Fibroblast of the aortic adventitia (primary cell): ENCODE data around the gene PSMG1. TPM values are rescaled to one million over a fixed set of nuclear protein-coding genes. Genes with fewer than 3 reads are reported as not detected.

Source experiments
- DNase-seq: peaks from one replicate; pipeline ENCODE4 v3.0.0-alpha.2; 2010; ENCODE audit warnings: low read depth
- H3K4me3 ChIP-seq: 2 replicates; pipeline ENCODE4 v1.5.1; 2011; ENCODE audit warnings: low read depth, mild to moderate bottlenecking, control low read depth, low read length, moderate library complexity
- CTCF ChIP-seq: IDR thresholded peaks from 2 replicates; pipeline ENCODE4 v1.5.1; 2011; ENCODE audit warnings: mild to moderate bottlenecking, low read length, control low read depth, inconsistent platforms; ENCODE audit not compliant: insufficient read depth
- total RNA-seq: library from RNA; depleted of rRNA; stranded (reverse); fragments of >200 nt; gene quantifications from 2 replicates; pipeline ENCODE4 v1.2.3, GENCODE V29; 2012; ENCODE audit warnings: low replicate concordance

The PSMG1 gene
- total RNA-seq, 1 donor: 91.1 TPM

GRCh38 chr21:39204134-39204533, 20.9 kb upstream of the PSMG1 start:
- DNase-seq: no peak
- TF ChIP-seq CTCF: peak; percentile 52
- H3K4me3 ChIP-seq: no peak overlapping the region

GRCh38 chr21:39198800-39199199, 15.5 kb upstream of the PSMG1 start:
- no peak for DNase-seq
- no peak for TF ChIP-seq CTCF
- H3K4me3 ChIP-seq: no peak overlapping the region

- DNase-seq: no peak
- H3K4me3 ChIP-seq: no peak overlapping the region
- no peak for TF ChIP-seq CTCF
These were observed 14.4 kb upstream of the PSMG1 start for GRCh38 chr21:39197448-39198233.

GRCh38 chr21:39196838-39197237, 13.6 kb upstream of the PSMG1 start:
- no peak overlapping the region for H3K4me3 ChIP-seq
- DNase-seq: no peak
- TF ChIP-seq CTCF: no peak

- TF ChIP-seq CTCF: no peak
- DNase-seq: no peak
- H3K4me3 ChIP-seq: no peak overlapping the region
These were observed 13.1 kb upstream of the PSMG1 start for GRCh38 chr21:39196310-39196709.

- TF ChIP-seq CTCF: no peak
- DNase-seq: no peak
- no peak overlapping the region for H3K4me3 ChIP-seq
These were observed 10.1 kb upstream of the PSMG1 start for GRCh38 chr21:39193380-39193779.
